PC-3 (cell line): ENCODE results near the gene ZNF684. TPM values are rescaled to one million over a fixed set of nuclear protein-coding genes. Genes with fewer than 3 reads are reported as not detected.
A peak's percentile ranks its signal among the peaks of the same experiment; 100 is the strongest.

Experiments used
- ATAC-seq: fragments of 200-7000 bp; cut with Tn5 transposase; 2 replicates; pipeline ENCODE4 v1.9.1; 2020; ENCODE audit warnings: mild to moderate bottlenecking, moderate library complexity
- BruUV-seq: library from RNA; stranded (reverse); fragments of 400-500 nt; replicated peaks from 2 replicates; lab custom pipeline; 2021; lab: Mats Ljungman, UMichigan
- CTCF ChIA-PET: fragments of 300-600 bp; sonication (Branson Sonifier 250); formaldehyde crosslinking; loops from one replicate; lab custom pipeline; 2022; ENCODE audit warnings: antibody characterized with exemption; lab: Charles Lee
- POLR2A ChIA-PET: fragments of 300-600 bp; sonication (Branson Sonifier 250); formaldehyde crosslinking; loops from one replicate; lab custom pipeline; 2022; ENCODE audit warnings: antibody characterized with exemption; ENCODE audit not compliant: unreplicated experiment; lab: Charles Lee
- DNase-seq: peaks from one replicate; pipeline ENCODE4 v3.0.0-alpha.2; 2015
- H2AFZ ChIP-seq: fragments of 300-600 bp; sonication (generic); 2 replicates; pipeline ENCODE4 v1.6.0; 2016; ENCODE audit warnings: antibody characterized with exemption, low read length
- H3F3A ChIP-seq: fragments of 300-600 bp; sonication (generic); one replicate; pipeline ENCODE4 v1.6.0; 2017; ENCODE audit warnings: antibody characterized with exemption, low read length, control low read depth, mild to moderate bottlenecking; ENCODE audit not compliant: unreplicated experiment
- H3K27ac ChIP-seq: fragments of 300-600 bp; sonication (generic); 2 replicates; pipeline ENCODE4 v1.5.1; 2016; ENCODE audit warnings: mild to moderate bottlenecking, low read length
- H3K27me3 ChIP-seq: fragments of 300-600 bp; sonication (generic); 2 replicates; pipeline ENCODE4 v1.6.1; 2016; ENCODE audit warnings: low read length, mixed read lengths
- H3K36me3 ChIP-seq: fragments of 300-600 bp; sonication (generic); 2 replicates; pipeline ENCODE4 v1.6.1; 2016; ENCODE audit warnings: low read depth, mixed run types, low read length, mixed read lengths
- H3K4me1 ChIP-seq: fragments of 300-600 bp; sonication (generic); 2 replicates; pipeline ENCODE4 v1.5.1; 2016; ENCODE audit warnings: low read length; ENCODE audit not compliant: insufficient read depth
- H3K4me2 ChIP-seq: fragments of 300-600 bp; sonication (generic); 2 replicates; pipeline ENCODE4 v1.6.0; 2016; ENCODE audit warnings: low read length
- H3K4me3 ChIP-seq: fragments of 300-600 bp; sonication (generic); 2 replicates; pipeline ENCODE4 v1.5.1; 2016; ENCODE audit warnings: mild to moderate bottlenecking, low read length, mixed read lengths
- H3K79me2 ChIP-seq: fragments of 300-600 bp; sonication (generic); 2 replicates; pipeline ENCODE4 v1.6.1; 2017; ENCODE audit warnings: low read length, mixed read lengths
- H3K9ac ChIP-seq: fragments of 300-600 bp; sonication (generic); 2 replicates; pipeline ENCODE4 v1.6.0; 2016; ENCODE audit warnings: mild to moderate bottlenecking, low read length
- H3K9me2 ChIP-seq: fragments of 300-600 bp; sonication (generic); replicated peaks from 2 replicates; pipeline ENCODE4 v1.6.1; 2016; ENCODE audit warnings: mixed run types, low read length, mixed read lengths
- H3K9me3 ChIP-seq: fragments of 300-600 bp; sonication (generic); 2 replicates; pipeline ENCODE4 v1.6.1; 2016; ENCODE audit warnings: low read length, mixed read lengths
- H4K20me1 ChIP-seq: fragments of 300-600 bp; sonication (generic); 2 replicates; pipeline ENCODE4 v1.6.1; 2016; ENCODE audit warnings: low read length, mixed read lengths
- CTCF ChIP-seq: fragments of 300-600 bp; sonication (generic); conservative IDR thresholded peaks from 2 replicates; pipeline ENCODE4 v1.5.1; 2017; ENCODE audit warnings: antibody characterized with exemption, low read depth, mild to moderate bottlenecking, low read length
- EZH2 ChIP-seq: fragments of 300-600 bp; sonication (generic); IDR thresholded peaks from one replicate; pipeline ENCODE4 v1.6.1; 2017; ENCODE audit warnings: antibody characterized with exemption, mild to moderate bottlenecking, low read length; ENCODE audit not compliant: unreplicated experiment
- EZH2phosphoT487 ChIP-seq: fragments of 300-600 bp; sonication (generic); IDR thresholded peaks from 2 replicates; pipeline ENCODE4 v1.6.1; 2018; ENCODE audit warnings: mild to moderate bottlenecking, antibody characterized with exemption, low read length, borderline replicate concordance
- intact Hi-C: fragments of 100-400 bp; cut with micrococcal nuclease; formaldehyde crosslinking; loops from 2 replicates; pipeline ENCODE4 v1.9.0; 2023
- total RNA-seq: library from RNA; depleted of rRNA; stranded (reverse); fragments of >200 nt; gene quantifications from 2 replicates; pipeline ENCODE4 v1.2.3, GENCODE V29; 2014

ZNF684 gene
- total RNA-seq, 1 experiment from 2014 or later: 6.0 TPM

- POLR2A ChIA-PET: no interaction called here
- H3K4me3 ChIP-seq: peak overlapping the region; percentile 69
- intact Hi-C loops: loop anchor here (5.0 kb wide), 1 partner anchor 134 kb away; the partner anchor contains the start of gene RIMS3
- no peaks in the 10 kb centered on the region for H3K9me3 ChIP-seq
- peak; percentile 65 for DNase-seq
- BruUV-seq: no TSS peak
- peaks cover 11% of the 10 kb centered on the region; the same call in 1 of the 2 replicates for H3K79me2 ChIP-seq
- no peaks in the 10 kb centered on the region; the same call in 1 of the 2 replicates for H3K36me3 ChIP-seq
- H3K4me2 ChIP-seq: peak overlapping the region; percentile 87
- no peaks in the 10 kb centered on the region for H3K9me2 ChIP-seq
- no peak overlapping the region for H2AFZ ChIP-seq
- H3K27me3 ChIP-seq: no peaks in the 10 kb centered on the region
- no peaks in the 10 kb centered on the region for H4K20me1 ChIP-seq
- no peak for ATAC-seq
- H3K4me1 ChIP-seq: peaks cover 12% of the 10 kb centered on the region; the same call in 1 of the 2 replicates
- no peak overlapping the region for H3K27ac ChIP-seq
- no peaks in the 10 kb centered on the region for H3F3A ChIP-seq
- H3K9ac ChIP-seq: no peak overlapping the region
- TF ChIP-seq EZH2 (no peak), CTCF (peak; percentile 74), EZH2phosphoT487 (no peak)
- CTCF ChIA-PET: no interaction called here
Observed at GRCh38 chr1:40532844-40533424, 1.5 kb downstream of the ZNF684 start.

- no peaks in the 10 kb centered on the region for H3F3A ChIP-seq
- H3K4me1 ChIP-seq: peaks cover 12% of the 10 kb centered on the region; the same call in 1 of the 2 replicates
- CTCF ChIA-PET: no interaction called here
- H3K9me3 ChIP-seq: no peaks in the 10 kb centered on the region
- H3K9ac ChIP-seq: no peak overlapping the region
- H3K4me2 ChIP-seq: no peak overlapping the region
- BruUV-seq: no TSS peak
- no peaks in the 10 kb centered on the region for H3K27me3 ChIP-seq
- no peak for DNase-seq
- H3K36me3 ChIP-seq: no peaks in the 10 kb centered on the region; the same call in 1 of the 2 replicates
- H3K9me2 ChIP-seq: no peaks in the 10 kb centered on the region
- intact Hi-C loops: loop anchor here (5.0 kb wide), 1 partner anchor 133 kb away; the partner anchor contains the start of gene RIMS3
- POLR2A ChIA-PET: no interaction called here
- no peak for TF ChIP-seq EZH2phosphoT487
- no peak for TF ChIP-seq EZH2
- no peak for TF ChIP-seq CTCF
- H3K4me3 ChIP-seq: no peak overlapping the region
- ATAC-seq: no peak
- peaks cover 11% of the 10 kb centered on the region; the same call in 1 of the 2 replicates for H3K79me2 ChIP-seq
- no peaks in the 10 kb centered on the region for H4K20me1 ChIP-seq
- no peak overlapping the region for H2AFZ ChIP-seq
- no peak overlapping the region for H3K27ac ChIP-seq
Observed at GRCh38 chr1:40534589-40534988, 3.2 kb downstream of the ZNF684 start.

- ChIA-PET CTCF (no interaction called here), POLR2A (no interaction called here)
- H3K4me2 ChIP-seq: no peak overlapping the region
- H3K79me2 ChIP-seq: peaks cover 11% of the 10 kb centered on the region; the same call in 1 of the 2 replicates
- H3K36me3 ChIP-seq: peaks cover 5% of the 10 kb centered on the region
- no peaks in the 10 kb centered on the region for H3K27me3 ChIP-seq
- ATAC-seq (no peak), DNase-seq (no peak)
- no peaks in the 10 kb centered on the region for H3K9me3 ChIP-seq
- no peaks in the 10 kb centered on the region for H4K20me1 ChIP-seq
- no peak overlapping the region for H3K27ac ChIP-seq
- H3F3A ChIP-seq: no peaks in the 10 kb centered on the region
- H3K4me3 ChIP-seq: no peak overlapping the region
- intact Hi-C loops: no loop called here
- no peak overlapping the region for H2AFZ ChIP-seq
- no peaks in the 10 kb centered on the region for H3K9me2 ChIP-seq
- H3K9ac ChIP-seq: no peak overlapping the region
- TF ChIP-seq EZH2 (no peak), EZH2phosphoT487 (no peak), CTCF (no peak)
- BruUV-seq: no TSS peak
- H3K4me1 ChIP-seq: peaks cover 12% of the 10 kb centered on the region; the same call in 1 of the 2 replicates
Observed at GRCh38 chr1:40535732-40536131, 4.3 kb downstream of the ZNF684 start.
